ENCODE results near the gene NRXN2. TPM values are rescaled to one million over a fixed set of nuclear protein-coding genes. Genes with fewer than 3 reads are reported as not detected.

The NRXN2 gene
- total RNA-seq, 1 experiment from 2014 or later: 0.15 TPM

DNA sequence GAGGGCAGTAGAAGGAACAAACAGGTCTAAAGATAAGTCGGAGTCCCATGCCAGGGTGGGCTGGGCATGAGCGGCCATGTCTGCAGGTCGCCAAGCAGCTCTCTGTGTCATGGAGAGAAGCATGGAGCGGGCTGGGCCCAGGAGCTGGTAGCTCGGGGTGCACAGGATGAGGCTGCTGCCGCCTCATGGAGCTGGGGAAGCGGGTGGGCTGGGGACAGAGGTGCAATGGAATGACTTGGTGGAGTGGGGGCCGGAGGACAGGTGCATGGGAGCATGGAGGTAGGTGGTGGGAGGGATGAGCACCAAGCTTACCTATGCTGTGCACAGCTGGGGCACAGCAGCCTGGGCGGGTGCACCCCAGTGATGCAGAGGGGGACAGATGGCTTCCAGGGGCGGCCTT is 3.6 kb downstream of the NRXN2 start:
- Histone ChIP-seq H3K36me3 (ENCODE audit: control insufficient read depth, insufficient read depth, low read length) (no peaks in the 10 kb centered on the region), H3K9me3 (ENCODE audit: control insufficient read depth, insufficient read depth, low read depth, low read length) (no peaks in the 10 kb centered on the region), H3K4me3 (ENCODE audit: low read depth in 2 of 2, low read length in 2 of 2) (no peak overlapping the region), H3K4me1 (ENCODE audit: control insufficient read depth, insufficient read depth, low read length) (peaks cover 10% of the 10 kb centered on the region), H3K27me3 (ENCODE audit: control insufficient read depth, insufficient read depth, low read length) (peaks cover 2% of the 10 kb centered on the region; the same call in 1 of the 2 replicates), H3K27ac (ENCODE audit: low read length) (no peak overlapping the region)
- ChIA-PET POLR2A (no interaction called here), CTCF (no interaction called here)
- intact Hi-C loops (cut with micrococcal nuclease; ENCODE audit: unreplicated experiment) (no loop called here), in situ Hi-C loops (cut with HindIII; ENCODE audit: low pct_unique_long_range_greater_than_20kb, low sequenced_read_pairs) (no loop called here)
- DNase-seq (ENCODE audit: low read depth, low spot score) (no peak), ATAC-seq (no peak)
- TF ChIP-seq POLR2AphosphoS5 (IDR thresholded peaks at IDR 0.05; ENCODE audit: low read depth, low read length) (no peak), TCF7L2 (IDR thresholded peaks at IDR 0.05; ENCODE audit: low read depth, low read length) (no peak), SIN3A (IDR thresholded peaks at IDR 0.05; ENCODE audit: borderline replicate concordance, insufficient read depth, low read depth, low read length) (no peak)
- TF ChIP-seq, protein P1, sequence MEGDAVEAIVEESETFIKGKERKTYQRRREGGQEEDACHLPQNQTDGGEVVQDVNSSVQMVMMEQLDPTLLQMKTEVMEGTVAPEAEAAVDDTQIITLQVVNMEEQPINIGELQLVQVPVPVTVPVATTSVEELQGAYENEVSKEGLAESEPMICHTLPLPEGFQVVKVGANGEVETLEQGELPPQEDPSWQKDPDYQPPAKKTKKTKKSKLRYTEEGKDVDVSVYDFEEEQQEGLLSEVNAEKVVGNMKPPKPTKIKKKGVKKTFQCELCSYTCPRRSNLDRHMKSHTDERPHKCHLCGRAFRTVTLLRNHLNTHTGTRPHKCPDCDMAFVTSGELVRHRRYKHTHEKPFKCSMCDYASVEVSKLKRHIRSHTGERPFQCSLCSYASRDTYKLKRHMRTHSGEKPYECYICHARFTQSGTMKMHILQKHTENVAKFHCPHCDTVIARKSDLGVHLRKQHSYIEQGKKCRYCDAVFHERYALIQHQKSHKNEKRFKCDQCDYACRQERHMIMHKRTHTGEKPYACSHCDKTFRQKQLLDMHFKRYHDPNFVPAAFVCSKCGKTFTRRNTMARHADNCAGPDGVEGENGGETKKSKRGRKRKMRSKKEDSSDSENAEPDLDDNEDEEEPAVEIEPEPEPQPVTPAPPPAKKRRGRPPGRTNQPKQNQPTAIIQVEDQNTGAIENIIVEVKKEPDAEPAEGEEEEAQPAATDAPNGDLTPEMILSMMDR (IDR thresholded peaks at IDR 0.05): no peak
- TF ChIP-seq, protein P2, sequence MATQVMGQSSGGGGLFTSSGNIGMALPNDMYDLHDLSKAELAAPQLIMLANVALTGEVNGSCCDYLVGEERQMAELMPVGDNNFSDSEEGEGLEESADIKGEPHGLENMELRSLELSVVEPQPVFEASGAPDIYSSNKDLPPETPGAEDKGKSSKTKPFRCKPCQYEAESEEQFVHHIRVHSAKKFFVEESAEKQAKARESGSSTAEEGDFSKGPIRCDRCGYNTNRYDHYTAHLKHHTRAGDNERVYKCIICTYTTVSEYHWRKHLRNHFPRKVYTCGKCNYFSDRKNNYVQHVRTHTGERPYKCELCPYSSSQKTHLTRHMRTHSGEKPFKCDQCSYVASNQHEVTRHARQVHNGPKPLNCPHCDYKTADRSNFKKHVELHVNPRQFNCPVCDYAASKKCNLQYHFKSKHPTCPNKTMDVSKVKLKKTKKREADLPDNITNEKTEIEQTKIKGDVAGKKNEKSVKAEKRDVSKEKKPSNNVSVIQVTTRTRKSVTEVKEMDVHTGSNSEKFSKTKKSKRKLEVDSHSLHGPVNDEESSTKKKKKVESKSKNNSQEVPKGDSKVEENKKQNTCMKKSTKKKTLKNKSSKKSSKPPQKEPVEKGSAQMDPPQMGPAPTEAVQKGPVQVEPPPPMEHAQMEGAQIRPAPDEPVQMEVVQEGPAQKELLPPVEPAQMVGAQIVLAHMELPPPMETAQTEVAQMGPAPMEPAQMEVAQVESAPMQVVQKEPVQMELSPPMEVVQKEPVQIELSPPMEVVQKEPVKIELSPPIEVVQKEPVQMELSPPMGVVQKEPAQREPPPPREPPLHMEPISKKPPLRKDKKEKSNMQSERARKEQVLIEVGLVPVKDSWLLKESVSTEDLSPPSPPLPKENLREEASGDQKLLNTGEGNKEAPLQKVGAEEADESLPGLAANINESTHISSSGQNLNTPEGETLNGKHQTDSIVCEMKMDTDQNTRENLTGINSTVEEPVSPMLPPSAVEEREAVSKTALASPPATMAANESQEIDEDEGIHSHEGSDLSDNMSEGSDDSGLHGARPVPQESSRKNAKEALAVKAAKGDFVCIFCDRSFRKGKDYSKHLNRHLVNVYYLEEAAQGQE (IDR thresholded peaks at IDR 0.05; ENCODE audit: insufficient read depth in 1 of 2, low read depth in 2 of 2, low read length in 1 of 2): no peak
- no TSS peak for BruUV-seq (replicated peaks)

DNA sequence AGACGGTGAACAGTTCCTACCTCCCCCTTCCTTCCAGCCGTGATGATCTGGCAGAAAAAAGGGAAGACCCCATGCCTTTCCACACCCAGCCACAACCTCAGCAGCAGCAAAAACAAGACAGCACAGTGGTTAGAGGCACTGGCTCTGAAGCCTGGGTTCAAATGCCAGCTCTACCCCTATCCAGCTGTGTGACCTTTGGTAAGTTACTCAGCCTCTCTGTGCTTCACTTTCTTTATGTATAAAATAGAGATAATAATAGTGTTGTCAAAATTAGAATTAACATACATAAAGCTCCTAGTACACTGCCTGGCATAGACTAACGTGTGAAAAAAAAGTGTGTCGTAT is 4.2 kb downstream of the NRXN2 start:
- H3K27me3 ChIP-seq (ENCODE audit: control insufficient read depth, insufficient read depth, low read length): peaks cover 2% of the 10 kb centered on the region; the same call in 1 of the 2 replicates
- no peak for ATAC-seq

More for the DNA sequence above, 4.2 kb downstream of the NRXN2 start:
- no peak overlapping the region for H3K4me3 ChIP-seq (ENCODE audit: low read depth in 2 of 2, low read length in 2 of 2)
- no peaks in the 10 kb centered on the region for H3K36me3 ChIP-seq (ENCODE audit: control insufficient read depth, insufficient read depth, low read length)
- H3K27ac ChIP-seq (ENCODE audit: low read length): no peak overlapping the region
- ChIA-PET CTCF (interaction anchor here (0.7 kb wide), 1 partner anchor 12 kb away, joined by 3 read pairs; no protein-coding TSS in a partner anchor), POLR2A (interaction anchor here (0.6 kb wide), 1 partner anchor 29 kb away, joined by 9 read pairs; no protein-coding TSS in a partner anchor)
- intact Hi-C loops (cut with micrococcal nuclease; ENCODE audit: unreplicated experiment) (no loop called here), in situ Hi-C loops (cut with HindIII; ENCODE audit: low pct_unique_long_range_greater_than_20kb, low sequenced_read_pairs) (no loop called here)
- TF ChIP-seq, protein P2 (IDR thresholded peaks at IDR 0.05; ENCODE audit: insufficient read depth in 1 of 2, low read depth in 2 of 2, low read length in 1 of 2): no peak
- TF ChIP-seq POLR2AphosphoS5 (IDR thresholded peaks at IDR 0.05; ENCODE audit: low read depth, low read length) (no peak), TCF7L2 (IDR thresholded peaks at IDR 0.05; ENCODE audit: low read depth, low read length) (no peak)
- TF ChIP-seq, protein P1 (IDR thresholded peaks at IDR 0.05): no peak
- no TSS peak for BruUV-seq (replicated peaks)
- H3K4me1 ChIP-seq (ENCODE audit: control insufficient read depth, insufficient read depth, low read length): peaks cover 7% of the 10 kb centered on the region
- no peak for DNase-seq (ENCODE audit: low read depth, low spot score)
- H3K9me3 ChIP-seq (ENCODE audit: control insufficient read depth, insufficient read depth, low read depth, low read length): no peaks in the 10 kb centered on the region
